H9 (cell line): ENCODE data around the gene TPGS1. TPM values are rescaled to one million over a fixed set of nuclear protein-coding genes. Genes with fewer than 3 reads are reported as not detected.

Experiments used
- DNase-seq: peaks from one replicate; pipeline ENCODE4 v3.0.0-alpha.2; 2017
- H2AFZ ChIP-seq: one replicate; pipeline ENCODE4 v1.6.1; 2013; ENCODE audit warnings: mild to moderate bottlenecking, low read length, control low read depth, moderate library complexity
- H2AK5ac ChIP-seq: 2 replicates; pipeline ENCODE4 v1.6.1; 2013; ENCODE audit warnings: low read length, control low read depth, mixed read lengths; ENCODE audit not compliant: insufficient read length
- H2BK120ac ChIP-seq: one replicate; pipeline ENCODE4 v1.6.1; 2013; ENCODE audit warnings: low read depth, mild to moderate bottlenecking, low read length, control low read depth, inconsistent platforms; ENCODE audit not compliant: poor library complexity, severe bottlenecking
- H2BK12ac ChIP-seq: 2 replicates; pipeline ENCODE4 v1.6.1; 2013; ENCODE audit warnings: low read length, control low read depth, mixed read lengths, low read depth; ENCODE audit not compliant: insufficient read length
- H2BK15ac ChIP-seq: 2 replicates; pipeline ENCODE4 v1.6.1; 2013; ENCODE audit warnings: low read depth, low read length, control low read depth
- H2BK20ac ChIP-seq: one replicate; pipeline ENCODE4 v1.6.1; 2013; ENCODE audit warnings: low read depth, mild to moderate bottlenecking, low read length, control low read depth, inconsistent platforms; ENCODE audit not compliant: poor library complexity, severe bottlenecking
- H2BK5ac ChIP-seq: 2 replicates; pipeline ENCODE4 v1.6.1; 2013; ENCODE audit warnings: low read length, control low read depth, mixed read lengths; ENCODE audit not compliant: insufficient read length
- H3K14ac ChIP-seq: 2 replicates; pipeline ENCODE4 v1.6.1; 2013; ENCODE audit warnings: low read length, control low read depth; ENCODE audit not compliant: insufficient read depth
- H3K18ac ChIP-seq: 2 replicates; pipeline ENCODE4 v1.6.1; 2013; ENCODE audit warnings: low read depth, mild to moderate bottlenecking, mixed read lengths, low read length, control low read depth; ENCODE audit not compliant: insufficient read length
- H3K23ac ChIP-seq: 2 replicates; pipeline ENCODE4 v1.6.1; 2013; ENCODE audit warnings: low read length, control low read depth, mixed read lengths, low read depth; ENCODE audit not compliant: insufficient read length
- H3K23me2 ChIP-seq: 2 replicates; pipeline ENCODE4 v1.6.1; 2013; ENCODE audit warnings: low read depth, mild to moderate bottlenecking, mixed read lengths, low read length, control low read depth; ENCODE audit not compliant: insufficient read length, poor library complexity, severe bottlenecking
- H3K27ac ChIP-seq: 2 replicates; pipeline ENCODE4 v1.5.1; 2013; ENCODE audit warnings: low read length, control low read depth, mixed read lengths, low read depth; ENCODE audit not compliant: insufficient read length
- H3K27me3 ChIP-seq: 2 replicates; pipeline ENCODE4 v1.6.1; 2013; ENCODE audit warnings: low read length, control low read depth, inconsistent platforms; ENCODE audit not compliant: insufficient read depth
- H3K4ac ChIP-seq: 2 replicates; pipeline ENCODE4 v1.6.1; 2013; ENCODE audit warnings: low read depth, mild to moderate bottlenecking, control low read depth, inconsistent platforms, low read length, moderate library complexity
- H3K4me1 ChIP-seq: 2 replicates; pipeline ENCODE4 v1.6.1; 2013; ENCODE audit warnings: low read length, control low read depth, inconsistent platforms; ENCODE audit not compliant: insufficient read depth
- H3K4me2 ChIP-seq: 2 replicates; pipeline ENCODE4 v1.6.1; 2013; ENCODE audit warnings: low read length, control low read depth, mixed read lengths; ENCODE audit not compliant: insufficient read length, insufficient read depth
- H3K56ac ChIP-seq: 2 replicates; pipeline ENCODE4 v1.6.1; 2013; ENCODE audit warnings: low read depth, mild to moderate bottlenecking, mixed read lengths, low read length, control low read depth; ENCODE audit not compliant: insufficient read length
- H3K79me1 ChIP-seq: 2 replicates; pipeline ENCODE4 v1.6.1; 2013; ENCODE audit warnings: low read depth, mild to moderate bottlenecking, moderate library complexity, low read length, control low read depth, inconsistent platforms; ENCODE audit not compliant: insufficient read depth, poor library complexity, severe bottlenecking
- H3K79me2 ChIP-seq: 2 replicates; pipeline ENCODE4 v1.6.1; 2013; ENCODE audit warnings: low read length, control low read depth, inconsistent platforms; ENCODE audit not compliant: insufficient read depth
- H3K9ac ChIP-seq: 2 replicates; pipeline ENCODE4 v1.6.1; 2013; ENCODE audit warnings: low read length, control low read depth, mixed read lengths; ENCODE audit not compliant: insufficient read length; ENCODE audit errors: extremely low read depth
- H3K9me3 ChIP-seq: one replicate; pipeline ENCODE4 v1.6.1; 2013; ENCODE audit warnings: low read depth, low read length, inconsistent platforms; ENCODE audit not compliant: control insufficient read depth
- H3T11ph ChIP-seq: one replicate; pipeline ENCODE4 v1.6.1; 2013; ENCODE audit warnings: mild to moderate bottlenecking, low read length, control low read depth, inconsistent platforms
- H4K20me1 ChIP-seq: one replicate; pipeline ENCODE4 v1.6.1; 2013; ENCODE audit not compliant: control insufficient read depth, insufficient read length, insufficient read depth
- H4K5ac ChIP-seq: 2 replicates; pipeline ENCODE4 v1.6.1; 2013; ENCODE audit warnings: low read depth, mild to moderate bottlenecking, mixed read lengths, low read length, control low read depth; ENCODE audit not compliant: insufficient read length
- H4K8ac ChIP-seq: replicated peaks from 2 replicates; pipeline ENCODE4 v1.6.1; 2013; ENCODE audit warnings: low read length, control low read depth, mixed read lengths, low read depth; ENCODE audit not compliant: insufficient read length
- H4K91ac ChIP-seq: 2 replicates; pipeline ENCODE4 v1.6.1; 2013; ENCODE audit warnings: low read depth, mild to moderate bottlenecking, moderate library complexity, mixed read lengths, low read length, control low read depth; ENCODE audit not compliant: insufficient read length
- H3K27ac Mint-ChIP-seq, 3 experiments: 2 replicates in 2 of 3; 3 replicates in 1 of 3; pipeline ENCODE4 v1.8.0; 2020 to 2021; ENCODE audit warnings: mixed read lengths in 3 of 3, mild to moderate bottlenecking in 1 of 3, moderate library complexity in 1 of 3
- H3K27me3 Mint-ChIP-seq: 2 replicates; pipeline ENCODE4 v1.8.0; 2021; ENCODE audit warnings: low read depth, mild to moderate bottlenecking, moderate library complexity, mixed read lengths
- H3K36me3 Mint-ChIP-seq, 3 experiments: 2 replicates in 2 of 3; 3 replicates in 1 of 3; pipeline ENCODE4 v1.8.0; 2020 to 2021; ENCODE audit warnings: low read depth in 3 of 3, mixed read lengths in 3 of 3; ENCODE audit not compliant: insufficient read depth in 1 of 3
- H3K4me1 Mint-ChIP-seq, 2 experiments: 2 replicates each; pipeline ENCODE4 v1.8.0; 2020; ENCODE audit warnings: mixed read lengths in 2 of 2
- H3K4me3 Mint-ChIP-seq, 2 experiments: 2 replicates in 1 of 2; 3 replicates in 1 of 2; pipeline ENCODE4 v1.8.0; 2020 to 2021; ENCODE audit warnings: mild to moderate bottlenecking in 2 of 2, mixed read lengths in 2 of 2, moderate library complexity in 1 of 2
- H3K9me3 Mint-ChIP-seq, 2 experiments: 2 replicates in 1 of 2; 3 replicates in 1 of 2; pipeline ENCODE4 v1.8.0; 2020; ENCODE audit warnings: mild to moderate bottlenecking in 2 of 2, mixed read lengths in 2 of 2, moderate library complexity in 1 of 2
- WGBS: extraction: QIAGEN DNeasy Blood & Tissue Kit; methylation state at CpG from one replicate; pipeline ENCODE4 v1.1.7; 2013; ENCODE audit warnings: missing lambda C conversion rate, low lambda C conversion rate, mixed read lengths; ENCODE audit not compliant: insufficient read length; ENCODE audit errors: extremely low coverage; 5-methylcytosine and 5-hydroxymethylcytosine counted together
- total RNA-seq: library from RNA; stranded (reverse); gene quantifications from 2 replicates; pipeline ENCODE4 v1.2.1, GENCODE V29; 2021
- TF ChIP-seq, protein P1 (sequence below): fragments of 200-600 bp; sonication (generic); conservative IDR thresholded peaks from 3 replicates; pipeline ENCODE4 v1.8.0; 2021; ENCODE audit warnings: antibody characterized with exemption, mild to moderate bottlenecking

TPGS1 gene
- total RNA-seq, 1 experiment from 2014 or later, result 7.4 TPM

DNA sequence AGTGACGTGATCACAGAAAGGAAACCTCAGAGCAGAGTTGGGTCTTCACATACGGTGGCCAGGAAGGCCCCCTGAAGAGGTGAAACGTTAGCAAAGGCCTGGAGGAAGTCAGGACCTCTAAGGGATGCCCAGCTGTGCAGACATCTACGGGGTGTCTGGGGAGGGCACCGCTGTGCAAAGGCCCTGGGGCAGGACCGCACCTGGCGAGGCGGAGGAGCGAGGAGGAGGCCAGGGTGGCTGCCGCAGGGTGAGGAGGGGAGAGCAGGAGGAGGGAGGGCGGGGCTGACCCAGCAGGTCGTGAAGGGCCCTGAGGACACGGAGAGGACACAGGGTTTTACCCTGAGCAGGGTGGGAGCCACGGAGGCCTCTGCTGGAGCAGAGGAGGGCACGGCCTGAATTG, 22.8 kb upstream of the TPGS1 start:
- H2BK20ac ChIP-seq, result no peak overlapping the region
- H3K4me2 ChIP-seq, result no peak overlapping the region
- H3K56ac ChIP-seq, result no peak overlapping the region
- H4K8ac ChIP-seq, result no peak overlapping the region
- peaks cover 16 to 24% of the 10 kb centered on the region in 2 experiments for H3K9me3 Mint-ChIP-seq
- no peak overlapping the region for H2BK5ac ChIP-seq
- H3K9ac ChIP-seq, result no peak overlapping the region
- peaks cover 4% of the 10 kb centered on the region for H3K23me2 ChIP-seq
- H3K4ac ChIP-seq, result no peak overlapping the region
- no peak overlapping the region for H2AFZ ChIP-seq
- H3K4me1 Mint-ChIP-seq, result peaks cover 24 to 25% of the 10 kb centered on the region in 2 experiments
- no peak overlapping the region for H3T11ph ChIP-seq
- no peak overlapping the region for H4K5ac ChIP-seq
- H3K27ac ChIP-seq, result no peak overlapping the region
- H2BK12ac ChIP-seq, result no peak overlapping the region
- no peak overlapping the region; a peak in 1 of 5 replicates for H3K4me3 Mint-ChIP-seq
- H3K36me3 Mint-ChIP-seq, result peaks cover 2 to 10% (median 5%) of the 10 kb centered on the region in 3 experiments; a peak in 5 of 7 replicates
- no peak overlapping the region for H3K18ac ChIP-seq
- H3K27me3 ChIP-seq, result no peaks in the 10 kb centered on the region
- peak overlapping the region in 1 of 3 experiments; percentile 74; a peak in 1 of 7 replicates for H3K27ac Mint-ChIP-seq
- no peak overlapping the region for H3K23ac ChIP-seq
- H2AK5ac ChIP-seq, result no peak overlapping the region
- no peak overlapping the region for H2BK15ac ChIP-seq
- no peaks in the 10 kb centered on the region for H3K9me3 ChIP-seq
- no peak overlapping the region for H3K14ac ChIP-seq
- H4K91ac ChIP-seq, result no peak overlapping the region
- no peaks in the 10 kb centered on the region for H3K79me1 ChIP-seq
- WGBS, result no CpG with 5 or more reads among the region's 15 CpGs
- H2BK120ac ChIP-seq, result no peak overlapping the region
- H3K27me3 Mint-ChIP-seq, result peaks cover 39% of the 10 kb centered on the region
- no peaks in the 10 kb centered on the region; the same call in 1 of the 2 replicates for H3K4me1 ChIP-seq
- TF ChIP-seq, protein P1, sequence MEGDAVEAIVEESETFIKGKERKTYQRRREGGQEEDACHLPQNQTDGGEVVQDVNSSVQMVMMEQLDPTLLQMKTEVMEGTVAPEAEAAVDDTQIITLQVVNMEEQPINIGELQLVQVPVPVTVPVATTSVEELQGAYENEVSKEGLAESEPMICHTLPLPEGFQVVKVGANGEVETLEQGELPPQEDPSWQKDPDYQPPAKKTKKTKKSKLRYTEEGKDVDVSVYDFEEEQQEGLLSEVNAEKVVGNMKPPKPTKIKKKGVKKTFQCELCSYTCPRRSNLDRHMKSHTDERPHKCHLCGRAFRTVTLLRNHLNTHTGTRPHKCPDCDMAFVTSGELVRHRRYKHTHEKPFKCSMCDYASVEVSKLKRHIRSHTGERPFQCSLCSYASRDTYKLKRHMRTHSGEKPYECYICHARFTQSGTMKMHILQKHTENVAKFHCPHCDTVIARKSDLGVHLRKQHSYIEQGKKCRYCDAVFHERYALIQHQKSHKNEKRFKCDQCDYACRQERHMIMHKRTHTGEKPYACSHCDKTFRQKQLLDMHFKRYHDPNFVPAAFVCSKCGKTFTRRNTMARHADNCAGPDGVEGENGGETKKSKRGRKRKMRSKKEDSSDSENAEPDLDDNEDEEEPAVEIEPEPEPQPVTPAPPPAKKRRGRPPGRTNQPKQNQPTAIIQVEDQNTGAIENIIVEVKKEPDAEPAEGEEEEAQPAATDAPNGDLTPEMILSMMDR, result no peak
- H3K79me2 ChIP-seq, result no peaks in the 10 kb centered on the region
- DNase-seq, result no peak
- peaks cover 4% of the 10 kb centered on the region for H4K20me1 ChIP-seq
